Esophagus muscularis mucosa (tissue), 3 donors: ENCODE measurements around the gene LMX1A.

Experiments
- POLR2A ChIP-seq: fragments of 450-650 bp; IDR thresholded peaks from one replicate; pipeline ENCODE4 v1.6.1; 2017; ENCODE audit warnings: antibody characterized with exemption, moderate library complexity, mild to moderate bottlenecking, low read depth
- TF ChIP-seq, protein P1 (sequence below), 3 experiments: fragments of 200-600 bp in 2 of 3; fragments of 450-650 bp in 1 of 3; sonication (generic) in 2 of 3; IDR thresholded peaks; one replicate each; pipeline ENCODE4 v1.5.1; 2017 to 2019; ENCODE audit warnings: antibody characterized with exemption in 3 of 3, mild to moderate bottlenecking in 2 of 3, moderate library complexity in 1 of 3

DNA sequence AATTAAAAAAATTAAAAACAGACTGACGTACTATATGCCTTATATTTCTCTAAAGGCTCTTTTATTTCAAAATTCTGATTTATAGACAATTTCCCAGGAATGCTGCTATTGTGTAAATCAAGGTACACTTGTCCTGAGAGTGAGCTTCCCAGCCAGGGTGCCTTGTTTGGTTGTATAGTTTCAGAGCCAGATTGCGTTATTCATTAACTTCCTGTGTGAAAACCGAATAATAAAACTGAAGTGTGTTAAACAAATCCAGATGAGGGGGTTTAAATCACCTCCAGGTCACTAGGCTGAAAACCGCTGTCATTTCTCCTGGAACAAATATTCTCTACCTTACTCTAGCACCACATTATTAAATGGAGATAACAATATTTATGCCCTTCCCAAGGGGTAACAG is 68.7 kb downstream of the LMX1A start:
- TF ChIP-seq, protein P1, sequence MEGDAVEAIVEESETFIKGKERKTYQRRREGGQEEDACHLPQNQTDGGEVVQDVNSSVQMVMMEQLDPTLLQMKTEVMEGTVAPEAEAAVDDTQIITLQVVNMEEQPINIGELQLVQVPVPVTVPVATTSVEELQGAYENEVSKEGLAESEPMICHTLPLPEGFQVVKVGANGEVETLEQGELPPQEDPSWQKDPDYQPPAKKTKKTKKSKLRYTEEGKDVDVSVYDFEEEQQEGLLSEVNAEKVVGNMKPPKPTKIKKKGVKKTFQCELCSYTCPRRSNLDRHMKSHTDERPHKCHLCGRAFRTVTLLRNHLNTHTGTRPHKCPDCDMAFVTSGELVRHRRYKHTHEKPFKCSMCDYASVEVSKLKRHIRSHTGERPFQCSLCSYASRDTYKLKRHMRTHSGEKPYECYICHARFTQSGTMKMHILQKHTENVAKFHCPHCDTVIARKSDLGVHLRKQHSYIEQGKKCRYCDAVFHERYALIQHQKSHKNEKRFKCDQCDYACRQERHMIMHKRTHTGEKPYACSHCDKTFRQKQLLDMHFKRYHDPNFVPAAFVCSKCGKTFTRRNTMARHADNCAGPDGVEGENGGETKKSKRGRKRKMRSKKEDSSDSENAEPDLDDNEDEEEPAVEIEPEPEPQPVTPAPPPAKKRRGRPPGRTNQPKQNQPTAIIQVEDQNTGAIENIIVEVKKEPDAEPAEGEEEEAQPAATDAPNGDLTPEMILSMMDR (IDR thresholded peaks at IDR 0.05), result no peak
- no peak for TF ChIP-seq POLR2A
